Lung (tissue), 12 donors: Measurements from ENCODE around the gene STX3. TPM values are rescaled to one million over a fixed set of nuclear protein-coding genes. Genes with fewer than 3 reads are reported as not detected.

Source experiments
- ATAC-seq: fragments of 200-7000 bp; cut with Tn5 transposase; one replicate; pipeline ENCODE4 v1.9.1; 2020; ENCODE audit warnings: moderate number of reproducible peaks; ENCODE audit not compliant: insufficient read depth, low FRiP score
- DNase-seq, 3 donors: peaks; one replicate each; pipeline ENCODE4 v3.0.0-alpha.2; 2013 to 2017
- H3K27ac ChIP-seq, 2 donors: one replicate each; pipeline ENCODE4 v1.5.1; 2013; ENCODE audit warnings: mild to moderate bottlenecking in 2 of 2, moderate library complexity in 2 of 2, control low read depth in 1 of 2, inconsistent platforms in 1 of 2, low read depth in 1 of 2, low read length in 1 of 2
- H3K27me3 ChIP-seq, 3 donors: one replicate each; pipeline ENCODE4 v1.5.1; 2013; ENCODE audit warnings: low read length in 2 of 3; ENCODE audit not compliant: control insufficient read depth in 3 of 3, insufficient read depth in 3 of 3
- H3K36me3 ChIP-seq, 4 donors: one replicate each; pipeline ENCODE4 v1.5.1; 2013; ENCODE audit warnings: low read length in 4 of 4, mild to moderate bottlenecking in 1 of 4, moderate library complexity in 1 of 4; ENCODE audit not compliant: control insufficient read depth in 4 of 4, insufficient read depth in 4 of 4
- H3K4me1 ChIP-seq, 5 donors: one replicate each; pipeline ENCODE4 v1.5.1; 2013; ENCODE audit warnings: low read length in 5 of 5, mild to moderate bottlenecking in 2 of 5, moderate library complexity in 1 of 5; ENCODE audit not compliant: control insufficient read depth in 5 of 5, insufficient read depth in 5 of 5
- H3K4me3 ChIP-seq: one replicate; pipeline ENCODE4 v1.5.1; 2013; ENCODE audit warnings: mild to moderate bottlenecking, control low read depth, moderate library complexity
- H3K9ac ChIP-seq, 2 donors: one replicate each; pipeline ENCODE4 v1.5.1; 2013; ENCODE audit warnings: low read length in 2 of 2, control low read depth in 1 of 2; ENCODE audit not compliant: insufficient read depth in 1 of 2
- H3K9me3 ChIP-seq, 4 donors: one replicate each; pipeline ENCODE4 v1.5.1; 2013; ENCODE audit warnings: low read length in 3 of 4, mild to moderate bottlenecking in 1 of 4, moderate library complexity in 1 of 4; ENCODE audit not compliant: control insufficient read depth in 4 of 4, insufficient read depth in 3 of 4
- CTCF ChIP-seq: IDR thresholded peaks from 2 replicates; pipeline ENCODE4 v1.5.1; 2012; ENCODE audit warnings: mild to moderate bottlenecking; ENCODE audit errors: control extremely low read depth, extremely low read depth
- WGBS, 2 donors: extraction: QIAGEN DNeasy Blood & Tissue Kit; methylation state at CpG; one replicate each; pipeline ENCODE4 v1.1.7; 2013; 5-methylcytosine and 5-hydroxymethylcytosine counted together
- polyA plus RNA-seq, 2 donors: library from polyadenylated mRNA; stranded (reverse); fragments of 200-250 nt; gene quantifications; one replicate each; pipeline ENCODE4 v1.2.1, GENCODE V29; 2013
- total RNA-seq, 2 donors: library from RNA; depleted of rRNA in 1 of 2; stranded (reverse); fragments of >200 nt in 1 of 2; gene quantifications; one replicate each; pipeline ENCODE4 v1.2.1, GENCODE V29; 2014 to 2021
- donor health status: control.
- donor health status: control.
- donor health status: Bipolar disorder and iron deficiency.
- donor health status: healthy.
- donor health status: DM: yes; HTN: yes; CAD: no.

The STX3 gene
- total and polyA plus RNA-seq, 4 donors, result 38.9 to 61.5 (median 47.0) TPM

GRCh38 chr11:59810911-59811259 lies 55.7 kb downstream of the STX3 start:
- DNase-seq, result no peak
- ATAC-seq, result no peak
- Histone ChIP-seq H3K27me3 (no peaks in the 10 kb centered on the region), H3K4me1 (peaks cover 0 to 8% (median 3%) of the 10 kb centered on the region in 5 donors), H3K4me3 (no peak overlapping the region), H3K9me3 (no peaks in the 10 kb centered on the region), H3K9ac (peak overlapping the region in 1 of 2 donors; percentile 87), H3K36me3 (peaks cover 6 to 17% (median 10%) of the 10 kb centered on the region in 4 donors), H3K27ac (peak overlapping the region; percentile 24 to 84)
- WGBS, 2 donors, result 10 to 11% methylated on average over 8 of the region's 8 CpGs
- TF ChIP-seq CTCF, result no peak

DNA sequence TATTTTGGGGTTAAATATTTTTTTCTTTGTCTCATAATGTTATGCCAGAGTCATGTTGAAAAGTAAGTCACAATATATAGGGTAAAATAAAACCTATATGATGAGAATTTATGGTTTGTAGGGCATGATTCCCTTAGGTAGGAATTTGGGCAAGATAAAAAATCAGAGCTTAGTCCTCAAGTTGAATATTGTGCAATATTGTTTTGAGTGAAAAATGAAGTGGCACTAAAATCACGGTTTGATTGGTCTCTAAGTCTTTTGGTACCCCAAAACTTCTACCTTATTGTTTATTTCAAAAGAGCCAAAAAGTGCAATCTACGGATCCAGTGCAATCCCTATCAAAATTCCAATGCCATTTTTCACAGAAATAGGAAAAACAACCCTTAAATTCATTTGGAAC lies 57.0 kb downstream of the STX3 start:
- no peaks in the 10 kb centered on the region for H3K9me3 ChIP-seq

DNA sequence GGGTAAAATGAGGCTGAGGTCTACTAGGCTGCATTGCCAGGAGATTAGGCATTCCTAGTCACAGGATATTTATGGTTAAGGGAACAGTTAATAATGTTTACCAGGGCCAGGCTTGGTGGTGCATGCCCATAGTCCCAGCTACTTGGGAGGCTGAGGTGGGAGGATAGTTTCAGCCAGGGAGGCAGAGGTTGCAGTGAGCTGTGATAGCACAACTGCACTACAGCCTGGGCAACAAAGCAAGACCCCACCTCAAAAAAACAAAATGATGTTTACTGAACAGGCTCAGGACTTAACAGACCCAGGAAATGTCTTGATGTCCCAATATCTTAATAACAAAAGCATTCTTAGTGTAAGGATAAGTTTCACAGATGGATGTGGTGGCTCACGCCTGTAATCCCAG lies 58.2 kb downstream of the STX3 start:
- H3K27ac ChIP-seq, result no peak overlapping the region
- H3K4me1 ChIP-seq, result peaks cover 0 to 8% (median 3%) of the 10 kb centered on the region in 5 donors
- no peak for ATAC-seq
- TF ChIP-seq CTCF, result no peak
- no peak overlapping the region for H3K9ac ChIP-seq
- no peaks in the 10 kb centered on the region for H3K9me3 ChIP-seq
- peaks cover 0 to 4% (median 2%) of the 10 kb centered on the region in 4 donors for H3K36me3 ChIP-seq
- H3K4me3 ChIP-seq, result no peak overlapping the region
- WGBS, 2 donors, result 92 to 96% methylated on average over 1 of the region's 1 CpG
- no peak for DNase-seq
- H3K27me3 ChIP-seq, result peaks cover 0 to 2% (median 0%) of the 10 kb centered on the region in 3 donors

More for the DNA sequence above, 57.0 kb downstream of the STX3 start:
- H3K27me3 ChIP-seq, result peaks cover 0 to 2% (median 0%) of the 10 kb centered on the region in 3 donors
- H3K9ac ChIP-seq, result no peak overlapping the region
- no peak for TF ChIP-seq CTCF
- H3K4me1 ChIP-seq, result peaks cover 0 to 8% (median 3%) of the 10 kb centered on the region in 5 donors
- peaks cover 0 to 6% (median 4%) of the 10 kb centered on the region in 4 donors for H3K36me3 ChIP-seq
- H3K27ac ChIP-seq, result no peak overlapping the region
- WGBS, 2 donors, result 73 to 81% methylated on average over 2 of the region's 2 CpGs
- DNase-seq (no peak), ATAC-seq (no peak)
- H3K4me3 ChIP-seq, result no peak overlapping the region

DNA sequence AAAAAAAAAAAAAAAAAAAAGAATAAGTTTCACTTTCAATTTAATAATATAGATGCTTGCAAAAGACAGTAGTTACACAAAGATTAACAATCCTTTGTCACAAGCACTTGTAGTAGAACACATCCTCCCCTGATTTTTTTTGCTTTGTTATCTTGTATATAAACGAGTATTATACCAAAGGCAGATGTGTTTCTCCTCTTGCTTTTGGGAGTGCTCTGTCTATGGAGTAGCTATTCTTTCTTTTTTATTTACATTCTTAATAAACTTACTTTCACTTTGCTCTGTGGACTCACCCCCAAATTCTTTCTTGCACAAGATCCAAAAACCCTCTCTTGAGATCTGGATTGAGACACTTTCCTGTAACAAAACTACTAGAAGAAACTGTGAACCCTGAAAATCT lies 58.8 kb downstream of the STX3 start:
- no peak for ATAC-seq
- Histone ChIP-seq H3K4me3 (no peak overlapping the region), H3K4me1 (peaks cover 0 to 8% (median 3%) of the 10 kb centered on the region in 5 donors), H3K9me3 (no peaks in the 10 kb centered on the region), H3K9ac (no peak overlapping the region), H3K27me3 (peaks cover 0 to 2% (median 0%) of the 10 kb centered on the region in 3 donors), H3K36me3 (peaks cover 0 to 4% (median 0%) of the 10 kb centered on the region in 4 donors), H3K27ac (no peak overlapping the region)
- no peak for TF ChIP-seq CTCF
- no peak for DNase-seq
- 23 to 27% methylated on average over 1 of the region's 1 CpG for WGBS, 2 donors
